K562 (cell line): ENCODE data around the gene F11R. TPM values are rescaled to one million over a fixed set of nuclear protein-coding genes. Genes with fewer than 3 reads are reported as not detected.

Source experiments
- ATAC-seq: fragments of 200-7000 bp; cut with Tn5 transposase; 3 replicates; pipeline ENCODE4 v1.9.1; 2020; ENCODE audit warnings: moderate library complexity
- BruUV-seq: library from RNA; stranded (reverse); fragments of 400-500 nt; replicated peaks from 2 replicates; lab custom pipeline; 2021; lab: Mats Ljungman, UMichigan
- CTCF ChIA-PET: fragments of 300-600 bp; formaldehyde crosslinking; extraction: SDS; loops from one replicate; lab custom pipeline; 2021; ENCODE audit warnings: low intra/inter-chr PET ratio; lab: Yijun Ruan, JAX
- POLR2A ChIA-PET: fragments of 300-600, 350-650 bp; sonication (Branson Sonifier 250); formaldehyde crosslinking; extraction: SDS; loops from one replicate; lab custom pipeline; 2021; ENCODE audit warnings: antibody characterized with exemption, inconsistent platforms; lab: Yijun Ruan, JAX
- DNase-seq, 4 experiments: peaks; one replicate each; pipeline versions ENCODE4 v3.0.0 to v3.0.0-alpha.2; 2011 to 2018; ENCODE audit warnings: low spot score in 3 of 4, mixed read lengths in 3 of 4; ENCODE audit errors: extremely low read depth in 1 of 4
- FAIRE-seq: peaks from 2 replicates; lab custom pipeline; 2011; peaks lifted over from hg19 to GRCh38; lab: Jason Lieb, UNC
- H2AFZ ChIP-seq: 2 replicates; pipeline ENCODE4 v1.6.0; 2011; ENCODE audit warnings: low read depth, low read length, control low read depth, inconsistent platforms
- H3K27ac ChIP-seq: fragments of 200-600 bp; 3 replicates; pipeline ENCODE4 v1.8.0; 2011; ENCODE audit warnings: low read depth, mild to moderate bottlenecking, control low read depth, inconsistent platforms, low read length, moderate library complexity, mixed read lengths; ENCODE audit errors: extremely low read depth
- H3K27me3 ChIP-seq, 2 experiments: fragments of 300-600 bp in 1 of 2; 2 replicates in 1 of 2; 3 replicates in 1 of 2; pipeline versions ENCODE4 v1.6.0 to v1.8.0; 2011; ENCODE audit warnings: inconsistent platforms in 2 of 2, low read length in 2 of 2, mild to moderate bottlenecking in 1 of 2, mixed read lengths in 1 of 2, moderate library complexity in 1 of 2; ENCODE audit not compliant: control insufficient read depth in 2 of 2, insufficient read depth in 2 of 2
- H3K36me3 ChIP-seq: fragments of 300-600 bp; 3 replicates; pipeline ENCODE4 v1.8.0; 2011; ENCODE audit warnings: mild to moderate bottlenecking, low read length, inconsistent platforms; ENCODE audit not compliant: control insufficient read depth, insufficient read depth
- H3K4me1 ChIP-seq, 2 experiments: fragments of 200-600 bp in 1 of 2; replicated peaks in 1 of 2; 2 replicates in 1 of 2; 3 replicates in 1 of 2; pipeline versions ENCODE4 v1.5.1 to v1.8.0; 2011; ENCODE audit warnings: inconsistent platforms in 2 of 2, low read length in 2 of 2, mild to moderate bottlenecking in 1 of 2, mixed read lengths in 1 of 2, moderate library complexity in 1 of 2; ENCODE audit not compliant: control insufficient read depth in 2 of 2, insufficient read depth in 2 of 2
- H3K4me2 ChIP-seq: 2 replicates; pipeline ENCODE4 v1.6.1; 2011; ENCODE audit warnings: low read length, control low read depth, inconsistent platforms, mixed read lengths; ENCODE audit not compliant: insufficient read depth
- H3K4me3 ChIP-seq: fragments of 200-600 bp; sonication (generic), shearing (Covaris generic); 2 replicates; pipeline ENCODE4 v1.5.1; 2016; ENCODE audit warnings: control low read depth, inconsistent platforms
- H3K79me2 ChIP-seq: fragments of 200-600 bp; 3 replicates; pipeline ENCODE4 v1.8.0; 2011; ENCODE audit warnings: low read length, inconsistent platforms; ENCODE audit not compliant: control insufficient read depth, insufficient read depth
- H3K9ac ChIP-seq, 2 experiments: 2 replicates each; pipeline versions ENCODE4 v1.6.0 to v1.6.1; 2011; ENCODE audit warnings: low read depth in 2 of 2, low read length in 2 of 2, control low read depth in 1 of 2, inconsistent platforms in 1 of 2, mild to moderate bottlenecking in 1 of 2, mixed read lengths in 1 of 2; ENCODE audit not compliant: insufficient read depth in 1 of 2
- H3K9me1 ChIP-seq: one replicate; pipeline ENCODE4 v1.6.0; 2011; ENCODE audit warnings: inconsistent platforms, mild to moderate bottlenecking, low read length, moderate library complexity; ENCODE audit not compliant: control insufficient read depth, insufficient read depth
- H3K9me3 ChIP-seq: replicated peaks from 2 replicates; pipeline ENCODE4 v1.5.1; 2011; ENCODE audit warnings: low read depth, low read length, inconsistent platforms; ENCODE audit not compliant: control insufficient read depth, insufficient read depth
- H4K20me1 ChIP-seq: replicated peaks from 2 replicates; pipeline ENCODE4 v1.6.1; 2011; ENCODE audit warnings: low read length, inconsistent platforms, mixed read lengths; ENCODE audit not compliant: control insufficient read depth, insufficient read depth
- OTX1 ChIP-seq: fragments of 450-650 bp; formaldehyde crosslinking; IDR thresholded peaks from 2 replicates; pipeline ENCODE4 v1.4.0; 2022; ENCODE audit warnings: mild to moderate bottlenecking
- WGBS: fragments of 100-300 bp; shearing (Covaris generic); methylation state at CpG from one replicate; pipeline ENCODE4 v1.1.6; 2016; ENCODE audit warnings: low coverage, mixed read lengths; ENCODE audit not compliant: insufficient coverage; ENCODE audit errors: missing lambda C conversion rate; 5-methylcytosine and 5-hydroxymethylcytosine counted together
- in situ Hi-C: fragments of 300-500 bp; cut with MboI; formaldehyde crosslinking; loops from 4 replicates; pipeline ENCODE4 v1.15.0; 2018; ENCODE audit warnings: inconsistent platforms, mixed read lengths
- intact Hi-C: fragments of 100-400 bp; cut with micrococcal nuclease; formaldehyde crosslinking; loops from 2 replicates; pipeline ENCODE4 v1.14.2; 2022
- polyA plus RNA-seq, 8 experiments: library from polyadenylated mRNA; depleted of rRNA in 4 of 8; stranded (reverse) in 5 of 8; unstranded in 3 of 8; fragments of >200 nt; fragmentation: Nextera tagmentation in 2 of 8; fragmentation: Illumina TruSeq in 1 of 8; extraction: Ambion mirVana in 2 of 8; extraction: Trizol in 1 of 8; gene quantifications; 2 replicates each; pipeline versions ENCODE4 v1.2.1 to v1.2.3, GENCODE V29; 2011 to 2014; ENCODE audit warnings: inconsistent platforms in 1 of 8, missing spikeins in 1 of 8
- total RNA-seq, 7 experiments: library from RNA; depleted of rRNA in 6 of 7; stranded (reverse); fragments of >200 nt in 6 of 7; fragmentation: Illumina TruSeq in 2 of 7; extraction: Trizol in 2 of 7; gene quantifications; 2 replicates each; pipeline versions ENCODE4 v1.2.1 to v1.2.3, GENCODE V29; 2011 to 2021; ENCODE audit warnings: low replicate concordance in 1 of 7
- TF ChIP-seq, protein P1 (sequence below): fragments of 250-450 bp; sonication (Bioruptor Pico); IDR thresholded peaks from 2 replicates; pipeline ENCODE4 v1.5.0; 2020; ENCODE audit warnings: mild to moderate bottlenecking

The F11R gene
- total and polyA plus RNA-seq, 9 of the 15 experiments (the other 6 are each of a cell fraction or from before 2014, with no cell fraction given): 27.4 to 187 (median 52.5) TPM

DNA sequence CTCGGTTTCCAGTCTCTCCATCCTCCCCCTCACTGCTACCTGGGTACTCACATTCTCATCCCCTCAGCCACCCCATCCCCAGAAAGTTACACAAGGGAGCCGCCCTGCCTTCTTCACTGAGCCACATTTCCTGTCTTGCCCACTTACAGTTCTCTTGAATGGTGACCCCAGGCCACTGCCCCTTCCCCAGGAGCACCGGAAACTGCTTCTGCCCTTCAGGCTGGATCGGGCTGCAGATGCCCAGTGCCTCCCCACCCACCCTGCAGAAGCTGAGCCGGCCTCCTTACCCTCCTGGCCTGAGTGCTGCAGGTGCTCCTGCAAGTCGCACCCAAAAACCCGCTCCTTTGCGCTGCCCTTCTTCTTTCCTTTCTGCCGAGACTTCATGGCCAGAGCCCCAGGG, 48.3 kb upstream of the F11R start:
- no peak for DNase-seq
- no peak for FAIRE-seq
- no peaks in the 10 kb centered on the region for H4K20me1 ChIP-seq
- 48% methylated on average over 6 of the region's 9 CpGs for whole genome bisulfite sequencing
- intact Hi-C loops (no loop called here), in situ Hi-C loops (no loop called here)
- ChIA-PET CTCF (no interaction called here), POLR2A (interaction anchor here (1.0 to 3.3 kb wide), 3 partner anchors 17 to 30 kb away, joined by 3 to 19 read pairs (median 3); partner anchors contain the start of gene USF1)
- no peak overlapping the region for H3K27ac ChIP-seq
- H2AFZ ChIP-seq: peak overlapping the region; percentile 86; the same call in 1 of the 2 replicates
- H3K27me3 ChIP-seq: no peaks in the 10 kb centered on the region; a peak in 1 of 5 replicates
- BruUV-seq: no TSS peak
- no peaks in the 10 kb centered on the region for H3K79me2 ChIP-seq
- no peak for ATAC-seq
- no peaks in the 10 kb centered on the region for H3K36me3 ChIP-seq
- TF ChIP-seq, protein P1, sequence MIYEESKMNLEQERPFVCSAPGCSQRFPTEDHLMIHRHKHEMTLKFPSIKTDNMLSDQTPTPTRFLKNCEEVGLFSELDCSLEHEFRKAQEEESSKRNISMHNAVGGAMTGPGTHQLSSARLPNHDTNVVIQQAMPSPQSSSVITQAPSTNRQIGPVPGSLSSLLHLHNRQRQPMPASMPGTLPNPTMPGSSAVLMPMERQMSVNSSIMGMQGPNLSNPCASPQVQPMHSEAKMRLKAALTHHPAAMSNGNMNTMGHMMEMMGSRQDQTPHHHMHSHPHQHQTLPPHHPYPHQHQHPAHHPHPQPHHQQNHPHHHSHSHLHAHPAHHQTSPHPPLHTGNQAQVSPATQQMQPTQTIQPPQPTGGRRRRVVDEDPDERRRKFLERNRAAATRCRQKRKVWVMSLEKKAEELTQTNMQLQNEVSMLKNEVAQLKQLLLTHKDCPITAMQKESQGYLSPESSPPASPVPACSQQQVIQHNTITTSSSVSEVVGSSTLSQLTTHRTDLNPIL (CRISPR knock-in tag): no peak
- 0 out of 2 replicates have a peak, but pooled peaks have one; percentile 21 for TF ChIP-seq OTX1 (CRISPR knock-in tag)
- TF ChIP-seq, all 486 proteins: peak for 1
- Histone ChIP-seq H3K4me3 (no peak overlapping the region), H3K9me3 (no peaks in the 10 kb centered on the region), H3K4me2 (no peak overlapping the region), H3K9me1 (no peaks in the 10 kb centered on the region), H3K9ac (peak overlapping the region in 1 of 2 experiments; percentile 62; a peak in 1 of 4 replicates), H3K4me1 (peaks cover 17 to 21% of the 10 kb centered on the region in 2 experiments)
